Nephron progenitor cell (in vitro differentiated cells): ENCODE data around the gene PPP1R1B.

Source experiments
- DNase-seq: peaks from one replicate; pipeline ENCODE4 v3.0.0; 2021
- H3K27ac Mint-ChIP-seq: 2 replicates; pipeline ENCODE4 v1.8.0; 2021; ENCODE audit warnings: mild to moderate bottlenecking, moderate library complexity, mixed read lengths
- H3K27me3 Mint-ChIP-seq: 2 replicates; pipeline ENCODE4 v1.8.0; 2021; ENCODE audit warnings: mild to moderate bottlenecking, low read depth, mixed read lengths; ENCODE audit not compliant: poor library complexity
- H3K36me3 Mint-ChIP-seq: 2 replicates; pipeline ENCODE4 v1.8.0; 2021; ENCODE audit warnings: low read depth, mixed read lengths
- H3K4me1 Mint-ChIP-seq: 2 replicates; pipeline ENCODE4 v1.8.0; 2021; ENCODE audit warnings: mixed read lengths
- H3K4me3 Mint-ChIP-seq: 2 replicates; pipeline ENCODE4 v1.8.0; 2021; ENCODE audit warnings: mild to moderate bottlenecking, moderate library complexity, mixed read lengths
- H3K9me3 Mint-ChIP-seq: 2 replicates; pipeline ENCODE4 v1.8.0; 2021; ENCODE audit warnings: mild to moderate bottlenecking, moderate library complexity, mixed read lengths
- CTCF ChIP-seq: fragments of 200-600 bp; sonication (generic); IDR thresholded peaks from 2 replicates; pipeline ENCODE4 v1.5.0; 2021; ENCODE audit warnings: antibody characterized with exemption

PPP1R1B gene

GRCh38 chr17:39641097-39641496, 14.3 kb downstream of the PPP1R1B start:
- DNase-seq = no peak
- H3K4me1 Mint-ChIP-seq = peaks cover 90% of the 10 kb centered on the region
- no peak overlapping the region for H3K27ac Mint-ChIP-seq
- TF ChIP-seq CTCF = no peak
- H3K9me3 Mint-ChIP-seq = no peaks in the 10 kb centered on the region
- H3K27me3 Mint-ChIP-seq = peaks cover 4% of the 10 kb centered on the region
- no peaks in the 10 kb centered on the region for H3K36me3 Mint-ChIP-seq
- no peak overlapping the region for H3K4me3 Mint-ChIP-seq

- Mint-ChIP-seq H3K27ac (no peak overlapping the region), H3K4me3 (no peak overlapping the region), H3K9me3 (no peaks in the 10 kb centered on the region), H3K36me3 (no peaks in the 10 kb centered on the region), H3K27me3 (peaks cover 4% of the 10 kb centered on the region), H3K4me1 (peaks cover 83% of the 10 kb centered on the region)
- TF ChIP-seq CTCF = no peak
- no peak for DNase-seq
Observed at GRCh38 chr17:39641883-39642282, 15.1 kb downstream of the PPP1R1B start.

GRCh38 chr17:39642291-39643074, 15.7 kb downstream of the PPP1R1B start:
- peaks cover 82% of the 10 kb centered on the region for H3K4me1 Mint-ChIP-seq
- TF ChIP-seq CTCF = no peak
- no peak overlapping the region for H3K27ac Mint-ChIP-seq
- DNase-seq = no peak
- H3K9me3 Mint-ChIP-seq = no peaks in the 10 kb centered on the region
- H3K27me3 Mint-ChIP-seq = peaks cover 4% of the 10 kb centered on the region
- no peaks in the 10 kb centered on the region for H3K36me3 Mint-ChIP-seq
- H3K4me3 Mint-ChIP-seq = no peak overlapping the region

GRCh38 chr17:39643271-39643670, 16.5 kb downstream of the PPP1R1B start:
- peaks cover 4% of the 10 kb centered on the region for H3K27me3 Mint-ChIP-seq
- no peak overlapping the region for H3K27ac Mint-ChIP-seq
- peaks cover 74% of the 10 kb centered on the region for H3K4me1 Mint-ChIP-seq
- DNase-seq = no peak
- H3K4me3 Mint-ChIP-seq = no peak overlapping the region
- no peaks in the 10 kb centered on the region for H3K36me3 Mint-ChIP-seq
- no peak for TF ChIP-seq CTCF
- no peaks in the 10 kb centered on the region for H3K9me3 Mint-ChIP-seq

GRCh38 chr17:39647256-39647655, 20.5 kb downstream of the PPP1R1B start:
- Mint-ChIP-seq H3K27ac (no peak overlapping the region), H3K4me1 (peaks cover 71% of the 10 kb centered on the region), H3K9me3 (no peaks in the 10 kb centered on the region), H3K27me3 (peaks cover 7% of the 10 kb centered on the region), H3K36me3 (peaks cover 4% of the 10 kb centered on the region), H3K4me3 (no peak overlapping the region)
- TF ChIP-seq CTCF = no peak
- DNase-seq = no peak
